SK-N-SH (cell line): ENCODE measurements around the gene SLC8A1. TPM values are rescaled to one million over a fixed set of nuclear protein-coding genes. Genes with fewer than 3 reads are reported as not detected.

Experiments
- CTCF ChIA-PET: fragments of 300-600, 350-600 bp; formaldehyde crosslinking; extraction: SDS; loops from one replicate; lab custom pipeline; 2021; lab: Yijun Ruan, JAX
- POLR2A ChIA-PET: fragments of 350-600 bp; sonication (Branson Sonifier 250); formaldehyde crosslinking; extraction: SDS; loops from one replicate; lab custom pipeline; 2020; ENCODE audit warnings: antibody characterized with exemption, inconsistent platforms; lab: Yijun Ruan, JAX
- DNase-seq: peaks from one replicate; pipeline ENCODE4 v3.0.0; 2012
- H2AFZ ChIP-seq: fragments of 200-600 bp; sonication (generic); 2 replicates; pipeline ENCODE4 v1.8.1; 2016; ENCODE audit warnings: antibody characterized with exemption, mild to moderate bottlenecking, low read depth
- H3F3A ChIP-seq: fragments of 200-600 bp; sonication (generic); replicated peaks from 2 replicates; pipeline ENCODE3; 2016; ENCODE audit warnings: antibody characterized with exemption, mild to moderate bottlenecking; ENCODE audit not compliant: insufficient read depth
- H3K27ac ChIP-seq, 2 experiments: fragments of 200-500 bp in 1 of 2; fragments of 200-600 bp in 1 of 2; sonication (Bioruptor generic) in 1 of 2; sonication (generic), shearing (Covaris generic) in 1 of 2; 2 replicates each; pipeline versions ENCODE4 v1.5.1 to v1.6.1; 2014 to 2016; ENCODE audit warnings: low read depth in 2 of 2, inconsistent platforms in 1 of 2, low read length in 1 of 2, mild to moderate bottlenecking in 1 of 2, mixed read lengths in 1 of 2
- H3K27me3 ChIP-seq: fragments of 200-600 bp; sonication (generic), shearing (Covaris generic); 2 replicates; pipeline ENCODE4 v1.6.1; 2016; ENCODE audit warnings: mixed run types; ENCODE audit not compliant: insufficient read depth
- H3K36me3 ChIP-seq, 2 experiments: fragments of 200-500 bp in 1 of 2; fragments of 200-600 bp in 1 of 2; sonication (Bioruptor generic) in 1 of 2; sonication (generic) in 1 of 2; replicated peaks in 1 of 2; 2 replicates each; pipeline versions ENCODE3 to v1.5.1; 2014 to 2016; ENCODE audit warnings: low read length in 1 of 2, mild to moderate bottlenecking in 1 of 2; ENCODE audit not compliant: insufficient read depth in 2 of 2, control insufficient read depth in 1 of 2
- H3K4me1 ChIP-seq, 2 experiments: fragments of 200-500 bp in 1 of 2; fragments of 200-600 bp in 1 of 2; sonication (Bioruptor generic) in 1 of 2; sonication (generic), shearing (Covaris generic) in 1 of 2; 2 replicates each; pipeline versions ENCODE4 v1.5.1 to v1.6.1; 2014 to 2016; ENCODE audit warnings: low read depth in 1 of 2, low read length in 1 of 2, mixed run types in 1 of 2; ENCODE audit not compliant: insufficient read depth in 2 of 2, control insufficient read depth in 1 of 2
- H3K4me2 ChIP-seq: fragments of 200-600 bp; sonication (generic), shearing (Covaris generic); 2 replicates; pipeline ENCODE4 v1.6.1; 2017; ENCODE audit warnings: mixed run types
- H3K4me3 ChIP-seq, 2 experiments: fragments of 200-500 bp in 1 of 2; fragments of 200-600 bp in 1 of 2; sonication (Bioruptor generic) in 1 of 2; sonication (generic), shearing (Covaris generic) in 1 of 2; 2 replicates each; pipeline versions ENCODE4 v1.5.1 to v1.8.1; 2014 to 2016; ENCODE audit warnings: low read depth in 2 of 2, inconsistent platforms in 1 of 2, low read length in 1 of 2, mild to moderate bottlenecking in 1 of 2, mixed read lengths in 1 of 2, moderate library complexity in 1 of 2
- H3K79me2 ChIP-seq: fragments of 200-600 bp; sonication (generic); 2 replicates; pipeline ENCODE4 v1.8.1; 2017; ENCODE audit warnings: mild to moderate bottlenecking; ENCODE audit not compliant: insufficient read depth
- H3K9ac ChIP-seq: fragments of 200-600 bp; sonication (generic); 2 replicates; pipeline ENCODE4 v1.6.1; 2017; ENCODE audit warnings: mixed run types
- H3K9me2 ChIP-seq: fragments of 200-600 bp; sonication (generic); 2 replicates; pipeline ENCODE4 v1.6.1; 2017; ENCODE audit warnings: mixed run types
- H3K9me3 ChIP-seq: fragments of 200-600 bp; sonication (generic); 2 replicates; pipeline ENCODE4 v1.6.1; 2017; ENCODE audit warnings: mixed run types, mild to moderate bottlenecking, moderate library complexity
- H4K20me1 ChIP-seq: fragments of 200-600 bp; sonication (generic); 2 replicates; pipeline ENCODE4 v1.6.1; 2017; ENCODE audit warnings: mild to moderate bottlenecking, mixed run types; ENCODE audit not compliant: insufficient read depth
- CHD2 ChIP-seq: fragments of 150-350 bp; IDR thresholded peaks from 2 replicates; pipeline ENCODE4 v1.6.1; 2018; ENCODE audit warnings: low read length; ENCODE audit not compliant: partially characterized antibody
- ELF1 ChIP-seq: IDR thresholded peaks from 2 replicates; pipeline ENCODE4 v1.4.0; 2012
- EP300 ChIP-seq, 2 experiments: IDR thresholded peaks; 2 replicates each; pipeline versions ENCODE4 v1.4.0 to v1.6.1; 2012; ENCODE audit warnings: borderline replicate concordance in 1 of 2, low read depth in 1 of 2, low read length in 1 of 2
- EZH2phosphoT487 ChIP-seq: fragments of 200-600 bp; sonication (generic); IDR thresholded peaks from 2 replicates; pipeline ENCODE4 v1.6.1; 2017; ENCODE audit warnings: low read depth, mixed run types, mild to moderate bottlenecking, antibody characterized with exemption, moderate library complexity, borderline replicate concordance
- FOSL2 ChIP-seq: IDR thresholded peaks from 2 replicates; pipeline ENCODE4 v1.4.0; 2012; ENCODE audit warnings: low read depth, mild to moderate bottlenecking, moderate library complexity, borderline replicate concordance
- FOXJ3 ChIP-seq: sonication (generic); formaldehyde crosslinking; IDR thresholded peaks from 2 replicates; pipeline ENCODE4 v1.5.1; 2020; ENCODE audit warnings: mild to moderate bottlenecking, missing genetic modification reagents
- FOXM1 ChIP-seq: IDR thresholded peaks from 2 replicates; pipeline ENCODE4 v1.4.0; 2012; ENCODE audit warnings: low read depth, mild to moderate bottlenecking
- GABPA ChIP-seq: IDR thresholded peaks from 2 replicates; pipeline ENCODE4 v1.4.0; 2012; ENCODE audit warnings: low read depth, mild to moderate bottlenecking
- GATA2 ChIP-seq: sonication (generic); formaldehyde crosslinking; IDR thresholded peaks from 2 replicates; pipeline ENCODE4 v1.5.0; 2020; ENCODE audit warnings: mild to moderate bottlenecking, missing genetic modification reagents
- MEF2A ChIP-seq: IDR thresholded peaks from 2 replicates; pipeline ENCODE4 v1.4.0; 2012; ENCODE audit warnings: low read depth, borderline replicate concordance
- PBX3 ChIP-seq: IDR thresholded peaks from 2 replicates; pipeline ENCODE4; 2012
- POLR2AphosphoS5 ChIP-seq: IDR thresholded peaks from 2 replicates; pipeline ENCODE4 v1.6.1; 2012; ENCODE audit warnings: low read depth, low read length
- RAD21 ChIP-seq: IDR thresholded peaks from 2 replicates; pipeline ENCODE4 v1.6.1; 2012; ENCODE audit warnings: mild to moderate bottlenecking, low read length
- REST ChIP-seq: IDR thresholded peaks from 2 replicates; pipeline ENCODE4 v1.6.1; 2012; ENCODE audit warnings: mild to moderate bottlenecking, low read depth, low read length, moderate library complexity
- RFX5 ChIP-seq: IDR thresholded peaks from 2 replicates; pipeline ENCODE4 v1.6.1; 2012; ENCODE audit warnings: mild to moderate bottlenecking, improper control_type of control experiment, low read length
- RXRA ChIP-seq: IDR thresholded peaks from 2 replicates; pipeline ENCODE4 v1.4.0; 2012; ENCODE audit warnings: low read depth, mild to moderate bottlenecking, borderline replicate concordance
- SIN3A ChIP-seq: IDR thresholded peaks from 2 replicates; pipeline ENCODE4 v1.6.1; 2012; ENCODE audit warnings: low read depth, mild to moderate bottlenecking, low read length, moderate library complexity, borderline replicate concordance
- SMC3 ChIP-seq: IDR thresholded peaks from 2 replicates; pipeline ENCODE4 v1.6.1; 2012; ENCODE audit warnings: low read depth, low read length, improper control_type of control experiment
- TAF1 ChIP-seq: IDR thresholded peaks from 2 replicates; pipeline ENCODE4 v1.6.1; 2012; ENCODE audit warnings: low read depth, mild to moderate bottlenecking, low read length, moderate library complexity, borderline replicate concordance
- TCF12 ChIP-seq: IDR thresholded peaks from 2 replicates; pipeline ENCODE4 v1.4.0; 2012
- ZBTB33 ChIP-seq: IDR thresholded peaks from 2 replicates; pipeline ENCODE4 v1.4.0; 2012; ENCODE audit warnings: low read depth, borderline replicate concordance
- WGBS: methylation state at CpG from one replicate; pipeline ENCODE4 v1.1.6; 2017; ENCODE audit warnings: low lambda C conversion rate; 5-methylcytosine and 5-hydroxymethylcytosine counted together
- polyA plus RNA-seq, 3 experiments: library from polyadenylated mRNA; depleted of rRNA; stranded (reverse); fragments of >200 nt; gene quantifications; 2 replicates each; pipeline ENCODE4 v1.2.3, GENCODE V29; 2012
- TF ChIP-seq, protein P1 (sequence below): fragments of 200-600 bp; sonication (generic); IDR thresholded peaks from 2 replicates; pipeline ENCODE4 v1.6.1; 2017; ENCODE audit warnings: antibody characterized with exemption, mild to moderate bottlenecking, moderate library complexity
- TF ChIP-seq, protein P2 (sequence below): fragments of 150-350 bp; IDR thresholded peaks from 2 replicates; pipeline ENCODE4 v1.6.1; 2017; ENCODE audit warnings: antibody characterized with exemption, low read length, low read depth, borderline replicate concordance
- TF ChIP-seq, protein P3 (sequence below): IDR thresholded peaks from 2 replicates; pipeline ENCODE4 v1.4.0; 2012; ENCODE audit warnings: low read depth, borderline replicate concordance

SLC8A1 gene
- polyA plus RNA-seq, 1 of the 3 experiments (the other 2 are of a cell fraction) = 3.2 TPM

DNA sequence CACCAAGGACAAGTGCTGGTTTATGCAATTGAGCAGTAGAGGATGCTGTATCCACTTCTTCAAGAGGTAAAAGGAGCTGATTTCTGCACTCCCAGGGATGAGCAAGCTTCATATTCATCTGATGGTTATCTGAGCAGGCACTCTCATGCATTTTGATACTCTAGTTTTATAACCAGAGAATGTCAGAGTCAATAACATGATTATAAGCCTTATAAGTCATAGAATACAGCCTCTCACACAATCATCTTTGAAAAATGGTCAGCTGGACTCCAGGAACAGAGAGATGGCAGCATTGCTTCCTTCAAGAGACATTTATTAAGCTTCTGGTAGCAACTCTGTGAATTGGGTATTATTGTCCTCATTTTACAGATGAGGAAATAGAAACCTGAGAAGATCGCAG is 167.1 kb downstream of the SLC8A1 start:
- no peak overlapping the region for H2AFZ ChIP-seq
- no peaks in the 10 kb centered on the region for H3K27me3 ChIP-seq
- peaks cover 3 to 39% of the 10 kb centered on the region in 2 experiments; a peak in 3 of 4 replicates for H3K4me1 ChIP-seq
- H3F3A ChIP-seq = peaks cover 19% of the 10 kb centered on the region
- H3K27ac ChIP-seq = peak overlapping the region in 1 of 2 experiments; percentile 31; a peak in 2 of 4 replicates
- CTCF ChIA-PET = interaction anchor here (0.8 to 1.1 kb wide), 2 partner anchors 13 to 41 kb away, joined by 3 to 5 read pairs; no protein-coding TSS in a partner anchor
- no peaks in the 10 kb centered on the region for H4K20me1 ChIP-seq
- H3K36me3 ChIP-seq = no peaks in the 10 kb centered on the region
- H3K9me3 ChIP-seq = no peaks in the 10 kb centered on the region
- no peak overlapping the region for H3K4me2 ChIP-seq
- DNase-seq = no peak
- WGBS = 88% methylated on average over 1 of the region's 1 CpG
- no peak overlapping the region for H3K4me3 ChIP-seq
- no peaks in the 10 kb centered on the region for H3K9me2 ChIP-seq
- no peak overlapping the region for H3K9ac ChIP-seq
- POLR2A ChIA-PET = no interaction called here
- no peaks in the 10 kb centered on the region for H3K79me2 ChIP-seq
- peak; percentile 21; the same call in 1 of the 2 replicates for TF ChIP-seq GATA2 (CRISPR knock-in tag)
- TF ChIP-seq REST = no peak
- no peak for TF ChIP-seq FOXJ3 (CRISPR knock-in tag)
- TF ChIP-seq, protein P1, sequence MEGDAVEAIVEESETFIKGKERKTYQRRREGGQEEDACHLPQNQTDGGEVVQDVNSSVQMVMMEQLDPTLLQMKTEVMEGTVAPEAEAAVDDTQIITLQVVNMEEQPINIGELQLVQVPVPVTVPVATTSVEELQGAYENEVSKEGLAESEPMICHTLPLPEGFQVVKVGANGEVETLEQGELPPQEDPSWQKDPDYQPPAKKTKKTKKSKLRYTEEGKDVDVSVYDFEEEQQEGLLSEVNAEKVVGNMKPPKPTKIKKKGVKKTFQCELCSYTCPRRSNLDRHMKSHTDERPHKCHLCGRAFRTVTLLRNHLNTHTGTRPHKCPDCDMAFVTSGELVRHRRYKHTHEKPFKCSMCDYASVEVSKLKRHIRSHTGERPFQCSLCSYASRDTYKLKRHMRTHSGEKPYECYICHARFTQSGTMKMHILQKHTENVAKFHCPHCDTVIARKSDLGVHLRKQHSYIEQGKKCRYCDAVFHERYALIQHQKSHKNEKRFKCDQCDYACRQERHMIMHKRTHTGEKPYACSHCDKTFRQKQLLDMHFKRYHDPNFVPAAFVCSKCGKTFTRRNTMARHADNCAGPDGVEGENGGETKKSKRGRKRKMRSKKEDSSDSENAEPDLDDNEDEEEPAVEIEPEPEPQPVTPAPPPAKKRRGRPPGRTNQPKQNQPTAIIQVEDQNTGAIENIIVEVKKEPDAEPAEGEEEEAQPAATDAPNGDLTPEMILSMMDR = peak; percentile 58
- TF ChIP-seq EP300 (IDR thresholded peaks at IDR 0.05; ENCODE audit: borderline replicate concordance in 1 of 2, low read depth in 1 of 2, low read length in 1 of 2) = peak; percentile 32 to 49; a peak in 1 of 4 replicates
- no peak for TF ChIP-seq RFX5
- no peak for TF ChIP-seq ZBTB33
- no peak for TF ChIP-seq POLR2AphosphoS5
- TF ChIP-seq, protein P2, sequence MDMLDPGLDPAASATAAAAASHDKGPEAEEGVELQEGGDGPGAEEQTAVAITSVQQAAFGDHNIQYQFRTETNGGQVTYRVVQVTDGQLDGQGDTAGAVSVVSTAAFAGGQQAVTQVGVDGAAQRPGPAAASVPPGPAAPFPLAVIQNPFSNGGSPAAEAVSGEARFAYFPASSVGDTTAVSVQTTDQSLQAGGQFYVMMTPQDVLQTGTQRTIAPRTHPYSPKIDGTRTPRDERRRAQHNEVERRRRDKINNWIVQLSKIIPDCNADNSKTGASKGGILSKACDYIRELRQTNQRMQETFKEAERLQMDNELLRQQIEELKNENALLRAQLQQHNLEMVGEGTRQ = no peak
- no peak for TF ChIP-seq EZH2phosphoT487
- TF ChIP-seq RAD21 = peak; percentile 38
- no peak for TF ChIP-seq FOXM1
- no peak for TF ChIP-seq MEF2A
- TF ChIP-seq SIN3A = 0 out of 2 replicates have a peak, but pooled peaks have one; percentile 22
- TF ChIP-seq GABPA = no peak
- TF ChIP-seq TAF1 = no peak
- TF ChIP-seq, protein P3, sequence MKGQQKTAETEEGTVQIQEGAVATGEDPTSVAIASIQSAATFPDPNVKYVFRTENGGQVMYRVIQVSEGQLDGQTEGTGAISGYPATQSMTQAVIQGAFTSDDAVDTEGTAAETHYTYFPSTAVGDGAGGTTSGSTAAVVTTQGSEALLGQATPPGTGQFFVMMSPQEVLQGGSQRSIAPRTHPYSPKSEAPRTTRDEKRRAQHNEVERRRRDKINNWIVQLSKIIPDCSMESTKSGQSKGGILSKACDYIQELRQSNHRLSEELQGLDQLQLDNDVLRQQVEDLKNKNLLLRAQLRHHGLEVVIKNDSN = no peak
- TF ChIP-seq TCF12 = peak; percentile 71
- no peak for TF ChIP-seq RXRA
- TF ChIP-seq PBX3 = peak; percentile 74
- TF ChIP-seq FOSL2 = peak; percentile 62; the same call in 1 of the 2 replicates
- no peak for TF ChIP-seq ELF1
- TF ChIP-seq CHD2 = no peak
- TF ChIP-seq SMC3 = peak; percentile 31
